ENCODE measurements around the gene GPC3.

Gene GPC3

GRCh38 chrX:133742602-133743305 lies 242.6 kb downstream of the GPC3 start:
- Histone ChIP-seq H3K27me3 (no peaks in the 10 kb centered on the region), H3K27ac (no peak overlapping the region), H3K9me3 (no peaks in the 10 kb centered on the region), H3K4me3 (ENCODE audit: low read depth in 1 of 2, low read length in 1 of 2) (no peak overlapping the region), H3K36me3 (no peaks in the 10 kb centered on the region), H3K4me1 (ENCODE audit: control insufficient read depth in 1 of 2, insufficient read depth in 1 of 2, low read depth in 1 of 2, low read length in 1 of 2) (no peaks in the 10 kb centered on the region)
- TF ChIP-seq CTCF (IDR thresholded peaks at IDR 0.05) = no peak

GRCh38 chrX:133741303-133741702 lies 244.1 kb downstream of the GPC3 start:
- no peak for TF ChIP-seq CTCF (IDR thresholded peaks at IDR 0.05)

GRCh38 chrX:133726642-133727041 lies 258.8 kb downstream of the GPC3 start:
- Histone ChIP-seq H3K36me3 (no peaks in the 10 kb centered on the region), H3K27me3 (no peaks in the 10 kb centered on the region), H3K9me3 (no peaks in the 10 kb centered on the region), H3K4me1 (ENCODE audit: control insufficient read depth in 1 of 2, insufficient read depth in 1 of 2, low read depth in 1 of 2, low read length in 1 of 2) (no peaks in the 10 kb centered on the region), H3K4me3 (ENCODE audit: low read depth in 1 of 2, low read length in 1 of 2) (no peak overlapping the region), H3K27ac (no peak overlapping the region)
- no peak for TF ChIP-seq CTCF (IDR thresholded peaks at IDR 0.05)

More at GRCh38 chrX:133741303-133741702, 244.1 kb downstream of the GPC3 start:
- Histone ChIP-seq H3K9me3 (no peaks in the 10 kb centered on the region), H3K27ac (no peak overlapping the region), H3K4me1 (ENCODE audit: control insufficient read depth in 1 of 2, insufficient read depth in 1 of 2, low read depth in 1 of 2, low read length in 1 of 2) (no peaks in the 10 kb centered on the region), H3K36me3 (no peaks in the 10 kb centered on the region), H3K27me3 (no peaks in the 10 kb centered on the region), H3K4me3 (ENCODE audit: low read depth in 1 of 2, low read length in 1 of 2) (no peak overlapping the region)

GRCh38 chrX:133726211-133726630 lies 259.2 kb downstream of the GPC3 start:
- no peak overlapping the region for H3K27ac ChIP-seq
- H3K27me3 ChIP-seq = no peaks in the 10 kb centered on the region
- H3K9me3 ChIP-seq = no peaks in the 10 kb centered on the region
- H3K36me3 ChIP-seq = no peaks in the 10 kb centered on the region
- no peaks in the 10 kb centered on the region for H3K4me1 ChIP-seq (ENCODE audit: control insufficient read depth in 1 of 2, insufficient read depth in 1 of 2, low read depth in 1 of 2, low read length in 1 of 2)
- TF ChIP-seq CTCF (IDR thresholded peaks at IDR 0.05) = no peak
- no peak overlapping the region for H3K4me3 ChIP-seq (ENCODE audit: low read depth in 1 of 2, low read length in 1 of 2)

- no peak overlapping the region for H3K4me3 ChIP-seq (ENCODE audit: low read depth in 1 of 2, low read length in 1 of 2)
- TF ChIP-seq CTCF (IDR thresholded peaks at IDR 0.05) = no peak
- H3K4me1 ChIP-seq (ENCODE audit: control insufficient read depth in 1 of 2, insufficient read depth in 1 of 2, low read depth in 1 of 2, low read length in 1 of 2) = no peaks in the 10 kb centered on the region
- no peak overlapping the region for H3K27ac ChIP-seq
- H3K9me3 ChIP-seq = no peaks in the 10 kb centered on the region
- no peaks in the 10 kb centered on the region for H3K27me3 ChIP-seq
- H3K36me3 ChIP-seq = no peaks in the 10 kb centered on the region
Measured at GRCh38 chrX:133723930-133724329, 261.5 kb downstream of the GPC3 start.
